Thyroid gland (tissue), 4 donors: ENCODE measurements around the gene PTP4A2. TPM values are rescaled to one million over a fixed set of nuclear protein-coding genes. Genes with fewer than 3 reads are reported as not detected.
A peak's percentile ranks its signal among the peaks of the same experiment; 100 is the strongest.

ENCODE experiments used
- DNase-seq, 2 donors: peaks; one replicate each; pipeline ENCODE4 v3.0.0-alpha.2; 2019
- H3K27ac ChIP-seq, 3 donors: fragments of 200-600 bp; sonication (generic); 1 replicate in 2 of 3; 2 replicates in 1 of 3; pipeline ENCODE4 v1.5.1; 2016 to 2019; ENCODE audit warnings: mild to moderate bottlenecking in 1 of 3, moderate library complexity in 1 of 3
- H3K27me3 ChIP-seq: fragments of 200-600 bp; sonication (generic); one replicate; pipeline ENCODE4 v1.5.1; 2019
- H3K36me3 ChIP-seq, 2 donors: fragments of 200-600 bp; sonication (generic); one replicate each; pipeline ENCODE4 v1.5.1; 2016 to 2019
- H3K4me1 ChIP-seq, 2 donors: fragments of 200-600 bp; sonication (generic); one replicate each; pipeline ENCODE4 v1.5.1; 2017 to 2019
- H3K4me3 ChIP-seq, 3 donors: fragments of 200-600 bp; sonication (generic); replicated peaks in 1 of 3; 1 replicate in 2 of 3; 2 replicates in 1 of 3; pipeline ENCODE4 v1.5.1; 2016; ENCODE audit warnings: mild to moderate bottlenecking in 1 of 3
- H3K9me3 ChIP-seq: fragments of 200-600 bp; sonication (generic); one replicate; pipeline ENCODE4 v1.5.1; 2017
- CTCF ChIP-seq, 6 experiments: fragments of 200-600 bp in 3 of 6; fragments of 450-650 bp in 3 of 6; sonication (generic) in 3 of 6; IDR thresholded peaks; one replicate each; pipeline ENCODE4 v1.5.1; 2016 to 2019; ENCODE audit warnings: antibody characterized with exemption in 6 of 6, mild to moderate bottlenecking in 2 of 6, inconsistent platforms in 1 of 6, moderate library complexity in 1 of 6
- POLR2A ChIP-seq, 2 donors: fragments of 450-650 bp; IDR thresholded peaks; one replicate each; pipeline ENCODE4 v1.6.1; 2017; ENCODE audit warnings: antibody characterized with exemption in 2 of 2, mild to moderate bottlenecking in 2 of 2, moderate library complexity in 1 of 2
- whole genome bisulfite sequencing, 2 donors: methylation state at CpG; one replicate each; pipeline ENCODE4 v1.1.5; 2017; 5-methylcytosine and 5-hydroxymethylcytosine counted together
- intact Hi-C: fragments of 100-400 bp; cut with DNase I; formaldehyde crosslinking; loops from one replicate; pipeline ENCODE4 v1.15.1; 2023
- total RNA-seq, 4 donors: library from RNA; depleted of rRNA; stranded (reverse); fragments of >200 nt; gene quantifications; one replicate each; pipeline ENCODE4 v1.2.3, GENCODE V29; 2016

The PTP4A2 gene
- total RNA-seq, 4 donors from 2014 or later, result 204 to 507 (median 328) TPM

- H3K36me3 ChIP-seq, result no peaks in the 10 kb centered on the region
- WGBS, 2 donors, result 64 to 68% methylated on average over 2 of the region's 2 CpGs
- H3K27ac ChIP-seq, result peak overlapping the region in 1 of 3 donors; percentile 6
- TF ChIP-seq POLR2A (IDR thresholded peaks at IDR 0.05) (no peak), CTCF (IDR thresholded peaks at IDR 0.05) (no peak)
- DNase-seq, result no peak
- H3K9me3 ChIP-seq, result no peaks in the 10 kb centered on the region
- H3K27me3 ChIP-seq, result no peaks in the 10 kb centered on the region
- no peak overlapping the region for H3K4me3 ChIP-seq
- H3K4me1 ChIP-seq, result peaks cover 50 to 66% of the 10 kb centered on the region in 2 donors
- intact Hi-C loops, result no loop called here
Observed at GRCh38 chr1:31923901-31924535, 14.2 kb downstream of the PTP4A2 start.

DNA sequence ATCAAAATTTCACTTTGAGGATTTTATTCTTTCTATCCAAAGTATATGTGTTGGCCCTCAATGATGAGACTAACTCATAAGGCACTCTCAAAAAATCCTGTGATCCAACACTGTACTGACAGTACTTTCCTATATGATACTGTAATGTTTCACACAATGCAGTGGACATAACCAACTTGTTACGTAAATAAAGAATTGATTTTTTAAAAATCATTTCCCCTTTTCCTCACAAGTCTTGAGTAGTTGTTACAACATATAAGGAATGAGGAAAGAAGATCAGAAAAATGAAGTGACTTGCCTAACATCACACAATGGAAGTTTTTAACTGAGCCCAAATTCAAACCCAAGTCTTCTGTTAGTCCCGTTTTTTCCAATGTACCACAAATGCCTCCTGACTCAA is 17.2 kb downstream of the PTP4A2 start:
- 73 to 74% methylated on average over 2 of the region's 2 CpGs for WGBS, 2 donors
- no peak overlapping the region for H3K4me3 ChIP-seq
- H3K36me3 ChIP-seq, result peaks cover 0 to 6% of the 10 kb centered on the region in 2 donors
- H3K27ac ChIP-seq, result no peak overlapping the region
- DNase-seq, result no peak
- peaks cover 38 to 43% of the 10 kb centered on the region in 2 donors for H3K4me1 ChIP-seq
- no peaks in the 10 kb centered on the region for H3K9me3 ChIP-seq
- TF ChIP-seq POLR2A (IDR thresholded peaks at IDR 0.05), result no peak
- no peak for TF ChIP-seq CTCF (IDR thresholded peaks at IDR 0.05)
- no peaks in the 10 kb centered on the region for H3K27me3 ChIP-seq
- intact Hi-C loops, result no loop called here

- no peak for TF ChIP-seq CTCF (IDR thresholded peaks at IDR 0.05)
- TF ChIP-seq POLR2A (IDR thresholded peaks at IDR 0.05), result no peak
- no peaks in the 10 kb centered on the region for H3K9me3 ChIP-seq
- 92 to 95% methylated on average over 10 of the region's 10 CpGs for WGBS, 2 donors
- H3K27ac ChIP-seq, result no peak overlapping the region
- no peaks in the 10 kb centered on the region for H3K27me3 ChIP-seq
- no peak for DNase-seq
- H3K4me1 ChIP-seq, result peaks cover 26 to 41% of the 10 kb centered on the region in 2 donors
- H3K4me3 ChIP-seq, result no peak overlapping the region
- intact Hi-C loops, result no loop called here
- peaks cover 0 to 6% of the 10 kb centered on the region in 2 donors for H3K36me3 ChIP-seq
Observed at GRCh38 chr1:31919591-31919990, 18.6 kb downstream of the PTP4A2 start.

DNA sequence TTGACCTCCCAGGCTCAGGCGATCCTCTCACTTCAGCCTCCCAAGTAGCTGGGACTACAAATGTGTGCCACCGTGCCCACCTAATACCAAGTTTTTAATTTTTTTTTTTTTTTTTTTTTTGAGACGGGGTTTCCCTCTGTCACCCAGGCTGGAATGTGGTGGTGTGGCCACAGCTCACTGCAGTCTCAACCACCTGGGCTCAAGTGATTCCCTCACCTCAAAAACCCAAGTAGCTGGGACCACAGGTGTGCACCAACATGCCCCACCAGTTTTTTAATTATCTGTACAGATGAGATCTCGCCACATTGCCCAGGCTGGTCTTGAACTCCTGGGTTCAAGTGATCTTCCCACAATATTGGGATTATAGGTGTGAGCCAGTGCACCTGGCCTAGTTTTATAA is 22.7 kb downstream of the PTP4A2 start:
- WGBS, 2 donors, result 60 to 62% methylated on average over 4 of the region's 4 CpGs
- TF ChIP-seq POLR2A (IDR thresholded peaks at IDR 0.05) (no peak), CTCF (IDR thresholded peaks at IDR 0.05) (no peak)
- Histone ChIP-seq H3K4me3 (no peak overlapping the region), H3K9me3 (no peaks in the 10 kb centered on the region), H3K27ac (no peak overlapping the region), H3K36me3 (peaks cover 4 to 8% of the 10 kb centered on the region in 2 donors), H3K27me3 (no peaks in the 10 kb centered on the region), H3K4me1 (peaks cover 0 to 32% of the 10 kb centered on the region in 2 donors)
- intact Hi-C loops, result no loop called here
- peak; percentile 48 to 53 for DNase-seq

GRCh38 chr1:31913968-31914367 is 24.2 kb downstream of the PTP4A2 start:
- Histone ChIP-seq H3K27me3 (no peaks in the 10 kb centered on the region), H3K9me3 (no peaks in the 10 kb centered on the region), H3K4me1 (peaks cover 0 to 32% of the 10 kb centered on the region in 2 donors), H3K36me3 (peaks cover 9 to 15% of the 10 kb centered on the region in 2 donors), H3K4me3 (no peak overlapping the region), H3K27ac (no peak overlapping the region)
- DNase-seq, result no peak
- TF ChIP-seq CTCF (IDR thresholded peaks at IDR 0.05) (no peak), POLR2A (IDR thresholded peaks at IDR 0.05) (no peak)
- whole genome bisulfite sequencing, 2 donors, result 94 to 96% methylated on average over 3 of the region's 3 CpGs
- intact Hi-C loops, result no loop called here
